Epithelial cell of proximal tubule (primary cell): ENCODE measurements around the gene JMJD1C. TPM values are rescaled to one million over a fixed set of nuclear protein-coding genes. Genes with fewer than 3 reads are reported as not detected.
"Not testable (repeated sequence)": the region's sequence is repeated elsewhere in the genome, so short reads cannot be mapped to it uniquely, and the experiment has no call there.

Source experiments
- DNase-seq: peaks from one replicate; pipeline ENCODE4 v3.0.0-alpha.2; 2011; ENCODE audit warnings: low read depth
- H3K4me3 ChIP-seq: 2 replicates; pipeline ENCODE4 v1.5.1; 2011; ENCODE audit warnings: low read depth, mild to moderate bottlenecking, low read length
- total RNA-seq: library from RNA; depleted of rRNA; stranded (reverse); fragments of >200 nt; gene quantifications from 2 replicates; pipeline ENCODE4 v1.2.3, GENCODE V29; 2015
- TF ChIP-seq, protein P1 (sequence below): conservative IDR thresholded peaks from 2 replicates; pipeline ENCODE4 v1.5.1; 2012; ENCODE audit warnings: low read depth, mild to moderate bottlenecking, low read length

Gene JMJD1C
- total RNA-seq, 1 donor from 2014 or later: 56.6 TPM

DNA sequence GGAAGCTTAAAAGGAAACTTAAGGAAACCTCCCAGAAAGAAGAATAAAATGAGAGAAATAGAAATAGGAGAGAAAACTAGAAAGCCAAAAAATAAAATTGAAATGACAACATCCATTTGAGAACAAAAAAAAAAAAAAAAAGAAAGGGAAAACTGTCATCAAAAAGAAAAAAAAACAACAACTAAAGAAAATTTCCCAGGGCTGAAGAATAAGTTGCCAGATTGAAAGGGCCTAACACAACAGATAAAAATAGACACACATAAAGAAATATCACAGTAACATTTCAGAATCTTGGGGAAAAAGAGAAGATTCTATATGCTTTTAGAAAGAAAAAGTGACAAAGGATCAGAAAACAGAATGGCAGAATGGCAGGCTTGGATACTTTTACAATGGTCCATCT, 157.1 kb downstream of the JMJD1C start:
- TF ChIP-seq, protein P1, sequence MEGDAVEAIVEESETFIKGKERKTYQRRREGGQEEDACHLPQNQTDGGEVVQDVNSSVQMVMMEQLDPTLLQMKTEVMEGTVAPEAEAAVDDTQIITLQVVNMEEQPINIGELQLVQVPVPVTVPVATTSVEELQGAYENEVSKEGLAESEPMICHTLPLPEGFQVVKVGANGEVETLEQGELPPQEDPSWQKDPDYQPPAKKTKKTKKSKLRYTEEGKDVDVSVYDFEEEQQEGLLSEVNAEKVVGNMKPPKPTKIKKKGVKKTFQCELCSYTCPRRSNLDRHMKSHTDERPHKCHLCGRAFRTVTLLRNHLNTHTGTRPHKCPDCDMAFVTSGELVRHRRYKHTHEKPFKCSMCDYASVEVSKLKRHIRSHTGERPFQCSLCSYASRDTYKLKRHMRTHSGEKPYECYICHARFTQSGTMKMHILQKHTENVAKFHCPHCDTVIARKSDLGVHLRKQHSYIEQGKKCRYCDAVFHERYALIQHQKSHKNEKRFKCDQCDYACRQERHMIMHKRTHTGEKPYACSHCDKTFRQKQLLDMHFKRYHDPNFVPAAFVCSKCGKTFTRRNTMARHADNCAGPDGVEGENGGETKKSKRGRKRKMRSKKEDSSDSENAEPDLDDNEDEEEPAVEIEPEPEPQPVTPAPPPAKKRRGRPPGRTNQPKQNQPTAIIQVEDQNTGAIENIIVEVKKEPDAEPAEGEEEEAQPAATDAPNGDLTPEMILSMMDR: no peak
- no peak overlapping the region for H3K4me3 ChIP-seq
- no peak for DNase-seq

DNA sequence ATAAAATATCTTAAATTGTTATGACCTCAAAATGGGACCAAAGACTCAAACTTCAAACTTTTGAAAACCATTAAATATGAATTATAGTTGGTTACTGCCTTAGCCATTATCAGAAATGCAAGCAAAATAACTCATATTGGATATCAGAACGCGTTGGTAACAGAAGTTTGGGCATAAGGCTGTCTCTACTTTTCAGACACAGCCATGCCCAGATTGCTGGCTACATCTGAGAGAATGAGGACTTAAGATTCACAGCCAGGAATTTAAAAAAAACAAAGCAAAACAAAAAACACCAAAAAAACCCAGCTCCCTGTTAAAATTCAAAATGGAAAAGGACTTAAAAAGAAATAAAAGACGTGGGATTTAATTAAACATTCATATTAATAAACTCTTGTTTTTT, 161.6 kb downstream of the JMJD1C start:
- DNase-seq: no peak
- TF ChIP-seq, protein P1: no peak
- H3K4me3 ChIP-seq: no peak overlapping the region

DNA sequence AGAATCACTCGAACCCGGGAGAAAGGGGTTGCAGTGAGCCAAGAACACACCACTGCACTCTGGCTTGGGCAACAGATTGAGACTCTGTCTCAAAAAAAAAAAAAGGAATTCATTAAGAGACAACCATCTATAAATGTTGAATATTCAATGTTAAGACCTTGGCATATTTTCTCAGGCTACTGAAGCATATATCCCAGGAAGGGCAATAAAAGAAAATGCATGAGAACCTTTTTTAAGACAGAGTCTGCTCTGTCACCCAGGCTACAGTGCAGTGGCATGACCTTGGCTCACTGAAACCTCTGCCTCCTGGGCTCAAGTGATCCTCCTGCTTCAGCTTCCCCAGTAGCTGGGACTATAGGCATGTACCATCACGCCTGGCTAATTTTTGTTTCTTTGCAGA, 165.0 kb downstream of the JMJD1C start:
- no peak for DNase-seq
- TF ChIP-seq, protein P1: no peak
- H3K4me3 ChIP-seq: no peak overlapping the region

DNA sequence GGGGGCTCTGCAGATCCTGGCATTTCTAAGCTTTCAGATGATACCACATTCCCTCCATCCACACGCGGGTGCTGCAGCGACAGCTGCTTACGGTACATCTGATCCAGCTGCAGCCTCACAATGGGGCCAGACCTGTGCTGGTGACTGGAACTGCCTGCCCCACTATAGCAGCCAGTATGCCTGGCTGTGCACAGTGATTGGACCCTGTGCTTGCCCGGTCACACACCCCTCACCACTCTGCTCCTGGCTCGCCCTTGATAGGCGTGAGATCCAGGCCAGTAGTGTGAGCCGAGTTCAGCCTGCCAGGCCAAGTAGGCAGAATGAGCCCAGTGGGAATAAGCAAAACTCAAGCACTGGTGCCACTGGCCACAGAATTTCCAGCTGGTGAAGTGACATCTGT, 167.8 kb downstream of the JMJD1C start:
- TF ChIP-seq, protein P1: no peak
- no peak overlapping the region for H3K4me3 ChIP-seq
- no peak for DNase-seq

DNA sequence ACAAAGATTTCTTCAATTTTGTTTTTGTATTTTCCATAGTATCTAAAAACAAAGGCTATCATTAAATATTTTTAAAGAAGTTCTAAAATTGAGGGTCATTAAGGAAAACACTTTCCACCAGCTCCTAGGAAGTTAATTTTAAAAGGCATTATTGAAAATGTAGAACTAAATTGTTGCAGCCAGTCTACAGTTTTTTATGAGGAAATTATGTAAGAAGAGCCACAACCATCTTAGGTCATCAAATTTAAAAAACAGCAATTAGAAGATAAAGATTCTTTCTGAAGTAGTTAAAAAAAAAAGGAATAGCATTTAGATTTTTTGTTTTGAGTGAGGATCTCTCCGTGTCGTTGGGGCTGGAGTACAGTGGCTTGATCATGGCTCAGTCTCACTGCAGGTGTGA, 171.0 kb downstream of the JMJD1C start:
- TF ChIP-seq, protein P1: no peak
- DNase-seq: no peak
- no peak overlapping the region for H3K4me3 ChIP-seq

DNA sequence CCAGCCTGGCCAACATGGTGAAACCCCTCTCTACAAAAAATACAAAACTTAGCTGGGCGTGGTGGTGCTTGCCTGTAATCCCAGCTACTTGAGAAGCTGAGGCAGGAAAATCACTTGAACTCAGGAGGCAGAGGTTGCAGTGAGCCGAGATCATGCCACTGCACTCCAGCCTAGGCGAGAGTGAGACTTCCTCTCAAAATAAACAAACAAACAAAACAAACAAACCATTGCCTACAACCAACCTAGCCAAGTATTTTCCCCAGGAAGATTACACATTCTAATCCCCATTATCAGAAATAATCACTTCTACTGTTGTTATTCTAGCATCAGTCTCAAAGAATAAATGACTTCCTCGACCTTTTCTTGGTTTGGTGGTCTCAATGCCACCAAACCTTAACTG, 172.9 kb downstream of the JMJD1C start:
- not testable (repeated sequence) for DNase-seq, H3K4me3 ChIP-seq

DNA sequence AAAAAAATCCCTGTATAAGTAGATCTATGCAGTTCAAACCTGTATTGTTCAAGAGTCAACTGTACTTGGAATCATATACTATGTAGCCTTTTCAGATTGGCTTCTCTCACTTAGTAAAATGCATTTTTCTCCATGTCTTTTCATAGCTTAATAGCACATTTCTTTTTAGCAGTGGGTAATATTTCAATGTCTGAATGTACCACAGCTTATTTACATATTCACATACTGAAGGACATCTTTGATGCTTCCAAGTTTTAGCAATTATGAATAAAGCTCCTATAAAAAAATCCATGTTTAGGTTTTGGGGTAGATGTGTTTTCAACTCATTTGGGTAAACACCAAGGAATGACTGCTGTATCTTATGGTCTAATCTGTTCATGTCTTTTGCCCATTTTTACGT, 177.6 kb downstream of the JMJD1C start:
- DNase-seq: no peak
- H3K4me3 ChIP-seq: no peak overlapping the region
- TF ChIP-seq, protein P1: no peak
